ENCODE measurements around the gene AFF3. TPM values are rescaled to one million over a fixed set of nuclear protein-coding genes. Genes with fewer than 3 reads are reported as not detected.

The AFF3 gene
- total and polyA plus RNA-seq, 10 donors, result 6.0 to 92.2 (median 64.0) TPM

GRCh38 chr2:99678625-99679024 lies 463.8 kb downstream of the AFF3 start:
- Histone ChIP-seq H3K4me3 (no peak overlapping the region), H3K27ac (no peak overlapping the region), H3K36me3 (peaks cover 0 to 37% (median 0%) of the 10 kb centered on the region in 6 donors), H3K4me1 (peaks cover 0 to 12% (median 6%) of the 10 kb centered on the region in 6 donors), H3K27me3 (replicated peaks in 1 of 7) (no peaks in the 10 kb centered on the region), H3K9me3 (no peaks in the 10 kb centered on the region)
- 55 to 94% (median 89%) methylated on average over 4 of the region's 4 CpGs for WGBS, 5 donors
- TF ChIP-seq CTCF (IDR thresholded peaks at IDR 0.05 in 8 of 11, conservative IDR thresholded peaks at IDR 0.05 in 3 of 11) (no peak), POLR2AphosphoS5 (IDR thresholded peaks at IDR 0.05) (no peak), POLR2A (IDR thresholded peaks at IDR 0.05) (no peak)
- intact Hi-C loops (cut with DNase I; ENCODE audit: low total_unique reads), result no loop called here
- DNase-seq, result no peak

- intact Hi-C loops (cut with DNase I; ENCODE audit: low total_unique reads), result no loop called here
- DNase-seq, result no peak
- TF ChIP-seq POLR2A (IDR thresholded peaks at IDR 0.05) (no peak), CTCF (IDR thresholded peaks at IDR 0.05 in 8 of 11, conservative IDR thresholded peaks at IDR 0.05 in 3 of 11) (no peak), POLR2AphosphoS5 (IDR thresholded peaks at IDR 0.05) (no peak)
- WGBS, 5 donors, result 83 to 93% (median 88%) methylated on average over 7 of the region's 7 CpGs
- no peak overlapping the region for H3K27ac ChIP-seq
- H3K27me3 ChIP-seq (replicated peaks in 1 of 7), result no peaks in the 10 kb centered on the region
- peaks cover 0 to 35% (median 0%) of the 10 kb centered on the region in 6 donors for H3K36me3 ChIP-seq
- H3K4me1 ChIP-seq, result peaks cover 0 to 20% (median 11%) of the 10 kb centered on the region in 6 donors
- no peak overlapping the region for H3K4me3 ChIP-seq
- H3K9me3 ChIP-seq, result no peaks in the 10 kb centered on the region
Measured at GRCh38 chr2:99677814-99678213, 464.6 kb downstream of the AFF3 start.

GRCh38 chr2:99675130-99675661 lies 467.2 kb downstream of the AFF3 start:
- no peak for DNase-seq

More at GRCh38 chr2:99675130-99675661, 467.2 kb downstream of the AFF3 start:
- no peak overlapping the region for H3K27ac ChIP-seq
- no peak overlapping the region for H3K4me3 ChIP-seq
- TF ChIP-seq POLR2A (IDR thresholded peaks at IDR 0.05) (no peak), POLR2AphosphoS5 (IDR thresholded peaks at IDR 0.05) (no peak), CTCF (IDR thresholded peaks at IDR 0.05 in 8 of 11, conservative IDR thresholded peaks at IDR 0.05 in 3 of 11) (no peak)
- peaks cover 0 to 24% (median 0%) of the 10 kb centered on the region in 6 donors for H3K36me3 ChIP-seq
- H3K27me3 ChIP-seq (replicated peaks in 1 of 7), result no peaks in the 10 kb centered on the region
- no peaks in the 10 kb centered on the region for H3K9me3 ChIP-seq
- peaks cover 0 to 33% (median 20%) of the 10 kb centered on the region in 6 donors for H3K4me1 ChIP-seq
- WGBS, 5 donors, result 95 to 98% (median 95%) methylated on average over 11 to 12 of the region's 12 CpGs
- intact Hi-C loops (cut with DNase I; ENCODE audit: low total_unique reads), result no loop called here

All from spleen (tissue), 11 donors.